Spleen (tissue), 11 donors: Measurements from ENCODE around the gene STX16. TPM values are rescaled to one million over a fixed set of nuclear protein-coding genes. Genes with fewer than 3 reads are reported as not detected.
A peak's percentile ranks its signal among the peaks of the same experiment; 100 is the strongest.

Experiments
- DNase-seq: peaks from one replicate; pipeline ENCODE4 v3.0.0-alpha.2; 2020
- H3K27ac ChIP-seq, 8 donors: fragments of 200-600 bp; sonication (generic) in 7 of 8; 1 replicate in 4 of 8; 2 replicates in 4 of 8; pipeline versions ENCODE4 v1.5.0 to v1.8.0; 2016 to 2021; ENCODE audit warnings: inconsistent platforms in 4 of 8, mild to moderate bottlenecking in 4 of 8, moderate library complexity in 1 of 8
- H3K27me3 ChIP-seq, 7 donors: fragments of 200-600 bp; sonication (generic) in 6 of 7; replicated peaks in 1 of 7; 1 replicate in 4 of 7; 2 replicates in 3 of 7; pipeline versions ENCODE4 v1.5.0 to v1.8.0; 2016 to 2021; ENCODE audit warnings: inconsistent platforms in 3 of 7, mild to moderate bottlenecking in 1 of 7
- H3K36me3 ChIP-seq, 6 donors: fragments of 200-600 bp; sonication (generic) in 5 of 6; 1 replicate in 4 of 6; 2 replicates in 2 of 6; pipeline versions ENCODE4 v1.5.0 to v1.8.0; 2016 to 2021; ENCODE audit warnings: inconsistent platforms in 2 of 6
- H3K4me1 ChIP-seq, 6 donors: fragments of 200-600 bp; sonication (generic) in 5 of 6; 1 replicate in 3 of 6; 2 replicates in 3 of 6; pipeline versions ENCODE4 v1.5.0 to v1.8.0; 2016 to 2021; ENCODE audit warnings: inconsistent platforms in 3 of 6
- H3K4me3 ChIP-seq, 8 donors: fragments of 200-600 bp; sonication (generic) in 7 of 8; 1 replicate in 4 of 8; 2 replicates in 4 of 8; pipeline versions ENCODE4 v1.5.0 to v1.8.0; 2016 to 2021; ENCODE audit warnings: inconsistent platforms in 4 of 8, mild to moderate bottlenecking in 4 of 8, moderate library complexity in 2 of 8
- H3K9me3 ChIP-seq, 8 donors: fragments of 200-600 bp; sonication (generic) in 7 of 8; 1 replicate in 4 of 8; 2 replicates in 4 of 8; pipeline versions ENCODE4 v1.5.0 to v1.8.0; 2016 to 2021; ENCODE audit warnings: inconsistent platforms in 4 of 8
- POLR2A ChIP-seq, 3 donors: fragments of 450-650 bp; IDR thresholded peaks; one replicate each; pipeline ENCODE4 v1.5.1; 2017; ENCODE audit warnings: antibody characterized with exemption in 3 of 3, mild to moderate bottlenecking in 1 of 3
- POLR2AphosphoS5 ChIP-seq, 3 donors: sonication (generic); formaldehyde crosslinking; IDR thresholded peaks; one replicate each; pipeline ENCODE4 v1.5.1; 2017; ENCODE audit warnings: antibody characterized with exemption in 3 of 3
- WGBS, 5 donors: extraction: QIAGEN DNeasy Blood & Tissue Kit in 3 of 5; methylation state at CpG; one replicate each; pipeline versions ENCODE4 v1.1.5 to v1.1.7; 2013 to 2018; 5-methylcytosine and 5-hydroxymethylcytosine counted together
- intact Hi-C: fragments of 100-400 bp; cut with DNase I; formaldehyde crosslinking; loops from one replicate; pipeline ENCODE4 v1.15.0; 2023; ENCODE audit warnings: low total_unique reads
- polyA plus RNA-seq, 3 donors: library from polyadenylated mRNA; stranded (reverse); fragments of 200-250 nt; gene quantifications; one replicate each; pipeline ENCODE4 v1.2.1, GENCODE V29; 2013
- total RNA-seq, 7 donors: library from RNA; depleted of rRNA in 3 of 7; stranded (reverse); fragments of >200 nt in 3 of 7; fragmentation: NEBNext Ultra II Directional in 4 of 7; extraction: Animal tissue kit (Norgen Biotek cat#: 25700) in 4 of 7; gene quantifications; one replicate each; pipeline versions ENCODE4 v1.1.0 to v1.2.1, GENCODE V29; 2016 to 2021
- TF ChIP-seq, protein P1 (sequence below), 11 experiments: fragments of 200-600 bp in 7 of 11; fragments of 450-650 bp in 4 of 11; sonication (generic) in 4 of 11; IDR thresholded peaks in 8 of 11; conservative IDR thresholded peaks in 3 of 11; 1 replicate in 7 of 11; 2 replicates in 4 of 11; pipeline versions ENCODE4 v1.4.0 to v1.8.0; 2016 to 2021; ENCODE audit warnings: antibody characterized with exemption in 11 of 11, inconsistent platforms in 4 of 11, mild to moderate bottlenecking in 1 of 11
- donor health status: healthy with polysubstance abuse.
- donor health status: DM: no; HTN: no; CAD: no; lungs with moderate emphysema.
- donor health status: DM: no; HTN: no; CAD: no.
- donor health status: Bipolar disorder and iron deficiency.
- donor health status: healthy.
- donor health status: DM: no; HTN: no; CAD: no.
- donor health status: DM: yes; HTN: yes; CAD: no.

STX16 gene
- total and polyA plus RNA-seq, 10 donors, result 34.4 to 105 (median 75.0) TPM

DNA sequence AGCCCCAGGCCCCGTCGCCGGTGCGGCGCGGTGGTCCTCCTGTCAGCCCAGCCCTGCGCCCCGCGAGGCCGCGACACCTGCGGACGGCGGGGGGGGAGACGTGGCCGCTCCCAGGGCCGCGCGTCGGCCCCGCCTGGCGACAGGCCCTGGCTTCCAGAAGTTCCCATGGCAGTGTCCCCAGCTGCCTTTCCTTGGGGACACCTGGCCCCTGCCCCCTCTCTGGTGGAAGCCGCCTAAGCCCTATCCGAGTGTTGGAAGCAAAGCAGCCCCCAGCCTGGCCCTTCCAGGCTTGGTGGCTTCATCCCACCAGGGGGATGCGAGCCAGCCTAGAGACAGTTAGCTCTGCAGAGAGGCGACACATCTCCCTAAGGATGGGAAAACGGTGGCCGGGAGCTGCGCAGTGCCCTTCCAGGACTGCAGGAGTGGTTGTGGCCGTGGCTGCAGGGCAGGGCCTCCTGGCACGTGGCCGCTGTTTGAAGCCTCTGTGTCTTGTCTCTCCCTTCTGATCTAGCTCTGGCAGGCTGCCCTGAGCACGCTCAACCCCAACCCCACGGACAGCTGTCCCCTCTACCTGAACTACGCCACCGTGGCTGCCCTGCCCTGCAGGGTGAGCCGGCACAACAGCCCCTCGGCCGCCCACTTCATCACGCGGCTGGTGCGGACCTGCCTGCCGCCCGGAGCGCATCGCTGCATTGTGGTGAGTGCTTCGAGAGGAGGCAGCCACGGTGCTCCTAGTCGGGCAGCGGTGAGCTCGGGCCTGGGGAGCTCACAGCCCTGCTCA, 42.3 kb downstream of the STX16 start:
- Histone ChIP-seq H3K4me3 (peak overlapping the region; percentile 31 to 73 (median 42)), H3K4me1 (peaks cover 7 to 55% (median 38%) of the 10 kb centered on the region in 6 donors), H3K9me3 (no peaks in the 10 kb centered on the region), H3K36me3 (peaks cover 0 to 39% (median 24%) of the 10 kb centered on the region in 6 donors), H3K27me3 (no peaks in the 10 kb centered on the region), H3K27ac (peak overlapping the region; percentile 35 to 98 (median 81))
- DNase-seq, result peak; percentile 90
- TF ChIP-seq POLR2AphosphoS5 (IDR thresholded peaks at IDR 0.05) (peak in 2 of 3 donors; percentile 16 to 71), POLR2A (IDR thresholded peaks at IDR 0.05) (no peak)
- TF ChIP-seq, protein P1, sequence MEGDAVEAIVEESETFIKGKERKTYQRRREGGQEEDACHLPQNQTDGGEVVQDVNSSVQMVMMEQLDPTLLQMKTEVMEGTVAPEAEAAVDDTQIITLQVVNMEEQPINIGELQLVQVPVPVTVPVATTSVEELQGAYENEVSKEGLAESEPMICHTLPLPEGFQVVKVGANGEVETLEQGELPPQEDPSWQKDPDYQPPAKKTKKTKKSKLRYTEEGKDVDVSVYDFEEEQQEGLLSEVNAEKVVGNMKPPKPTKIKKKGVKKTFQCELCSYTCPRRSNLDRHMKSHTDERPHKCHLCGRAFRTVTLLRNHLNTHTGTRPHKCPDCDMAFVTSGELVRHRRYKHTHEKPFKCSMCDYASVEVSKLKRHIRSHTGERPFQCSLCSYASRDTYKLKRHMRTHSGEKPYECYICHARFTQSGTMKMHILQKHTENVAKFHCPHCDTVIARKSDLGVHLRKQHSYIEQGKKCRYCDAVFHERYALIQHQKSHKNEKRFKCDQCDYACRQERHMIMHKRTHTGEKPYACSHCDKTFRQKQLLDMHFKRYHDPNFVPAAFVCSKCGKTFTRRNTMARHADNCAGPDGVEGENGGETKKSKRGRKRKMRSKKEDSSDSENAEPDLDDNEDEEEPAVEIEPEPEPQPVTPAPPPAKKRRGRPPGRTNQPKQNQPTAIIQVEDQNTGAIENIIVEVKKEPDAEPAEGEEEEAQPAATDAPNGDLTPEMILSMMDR (IDR thresholded peaks at IDR 0.05 in 8 of 11, conservative IDR thresholded peaks at IDR 0.05 in 3 of 11), result peak in 1 of 11 experiments; percentile 9
- intact Hi-C loops, result no loop called here
- 46 to 87% (median 56%) methylated on average over 19 to 51 of the region's 51 CpGs for WGBS, 5 donors

GRCh38 chr20:58694241-58695083, 43.4 kb downstream of the STX16 start:
- no peaks in the 10 kb centered on the region for H3K27me3 ChIP-seq
- WGBS, 5 donors, result 91 to 97% (median 96%) methylated on average over 23 to 33 of the region's 33 CpGs
- no peak for TF ChIP-seq POLR2A (IDR thresholded peaks at IDR 0.05)
- peak in 1 of 3 donors; percentile 5 for TF ChIP-seq POLR2AphosphoS5 (IDR thresholded peaks at IDR 0.05)
- TF ChIP-seq, protein P1 (IDR thresholded peaks at IDR 0.05 in 8 of 11, conservative IDR thresholded peaks at IDR 0.05 in 3 of 11), result no peak
- DNase-seq, result no peak
- no peak overlapping the region for H3K27ac ChIP-seq
- H3K36me3 ChIP-seq, result peaks cover 0 to 50% (median 35%) of the 10 kb centered on the region in 6 donors
- intact Hi-C loops, result no loop called here
- H3K9me3 ChIP-seq, result no peaks in the 10 kb centered on the region
- H3K4me3 ChIP-seq, result peak overlapping the region in 1 of 8 donors; percentile 73
- peaks cover 7 to 46% (median 33%) of the 10 kb centered on the region in 6 donors for H3K4me1 ChIP-seq

DNA sequence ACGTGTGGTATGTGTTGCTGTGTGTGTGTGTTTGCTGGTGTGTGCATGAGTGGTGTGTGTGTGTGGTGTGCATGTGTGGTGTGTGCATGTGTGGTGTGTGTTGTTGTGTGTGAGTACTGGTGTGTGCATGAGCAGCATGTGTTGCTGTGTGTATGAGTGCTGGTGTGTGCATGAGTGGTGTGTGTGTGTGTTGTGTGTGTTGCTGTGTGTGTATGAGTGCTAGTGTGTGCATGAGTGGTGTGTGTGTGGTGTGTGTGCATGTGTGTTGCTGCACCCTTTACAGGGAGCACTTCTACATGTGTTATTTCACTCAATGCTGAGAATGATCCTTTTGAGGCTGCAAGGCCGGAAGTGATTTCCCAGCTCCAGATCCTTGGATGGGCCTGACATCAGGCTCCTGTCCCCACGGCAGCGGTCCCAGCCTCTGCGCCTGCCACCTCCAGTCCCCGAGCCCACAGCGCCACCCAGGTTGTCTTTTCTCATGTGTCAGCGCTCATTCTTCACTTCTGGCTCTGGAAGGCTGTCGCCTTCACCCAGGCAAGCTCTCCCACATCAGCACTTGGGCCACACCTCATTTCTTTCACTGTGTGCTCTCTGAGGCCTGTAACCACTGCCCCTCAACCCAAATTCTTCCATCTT, 44.1 kb downstream of the STX16 start:
- no peak for TF ChIP-seq POLR2AphosphoS5 (IDR thresholded peaks at IDR 0.05)
- WGBS, 5 donors, result 89 to 96% (median 95%) methylated on average over 9 of the region's 9 CpGs
- Histone ChIP-seq H3K4me1 (peaks cover 7 to 41% (median 32%) of the 10 kb centered on the region in 6 donors), H3K36me3 (peaks cover 0 to 57% (median 42%) of the 10 kb centered on the region in 6 donors), H3K4me3 (no peak overlapping the region), H3K9me3 (no peaks in the 10 kb centered on the region), H3K27ac (no peak overlapping the region), H3K27me3 (no peaks in the 10 kb centered on the region)
- intact Hi-C loops, result no loop called here
- no peak for DNase-seq

DNA sequence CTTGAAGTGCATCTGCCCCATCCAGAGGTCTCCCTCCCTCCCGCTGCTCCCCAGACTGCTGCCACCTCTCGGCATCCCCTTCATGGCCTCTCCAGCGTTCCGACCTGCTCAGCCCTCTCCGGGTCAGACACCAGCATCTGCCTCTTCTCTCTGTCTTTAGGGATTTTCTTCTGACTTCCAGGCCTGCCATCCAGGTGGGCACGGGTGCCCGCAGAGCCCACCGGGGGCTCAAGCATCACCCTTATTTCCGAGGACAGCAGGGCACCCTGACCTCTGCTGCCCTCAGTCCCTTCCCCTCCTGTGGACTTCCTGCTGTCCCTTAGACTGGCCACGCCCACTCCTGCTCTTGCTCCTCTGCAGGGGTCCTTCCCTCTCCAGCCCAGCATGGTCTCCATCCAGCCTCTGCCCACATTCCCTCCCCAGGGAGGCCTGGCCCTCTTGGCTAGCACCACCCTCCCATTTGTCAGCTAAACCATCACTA, 44.9 kb downstream of the STX16 start:
- TF ChIP-seq POLR2AphosphoS5 (IDR thresholded peaks at IDR 0.05) (no peak), POLR2A (IDR thresholded peaks at IDR 0.05) (no peak)
- TF ChIP-seq, protein P1 (IDR thresholded peaks at IDR 0.05 in 8 of 11, conservative IDR thresholded peaks at IDR 0.05 in 3 of 11), result no peak
- Histone ChIP-seq H3K27ac (no peak overlapping the region), H3K4me1 (peaks cover 7 to 33% (median 28%) of the 10 kb centered on the region in 6 donors), H3K27me3 (no peaks in the 10 kb centered on the region), H3K36me3 (peaks cover 0 to 64% (median 46%) of the 10 kb centered on the region in 6 donors), H3K4me3 (no peak overlapping the region), H3K9me3 (no peaks in the 10 kb centered on the region)
- 88 to 95% (median 89%) methylated on average over 10 of the region's 10 CpGs for WGBS, 5 donors
- DNase-seq, result peak; percentile 69
- intact Hi-C loops, result no loop called here
